Esophagus muscularis mucosa (tissue), 4 donors: Measurements from ENCODE around the gene SERPINB1.
"Not testable (repeated sequence)": the region's sequence is repeated elsewhere in the genome, so short reads cannot be mapped to it uniquely, and the experiment has no call there.

Source experiments
- EP300 ChIP-seq: sonication (generic); formaldehyde crosslinking; IDR thresholded peaks from one replicate; pipeline ENCODE4 v1.6.1; 2017; ENCODE audit warnings: antibody characterized with exemption
- POLR2AphosphoS5 ChIP-seq, 2 donors: sonication (generic); formaldehyde crosslinking; IDR thresholded peaks; one replicate each; pipeline ENCODE4 v1.6.1; 2017; ENCODE audit warnings: antibody characterized with exemption in 2 of 2
- TF ChIP-seq, protein P1 (sequence below), 3 experiments: fragments of 200-600 bp in 2 of 3; fragments of 450-650 bp in 1 of 3; sonication (generic) in 2 of 3; IDR thresholded peaks; one replicate each; pipeline ENCODE4 v1.5.1; 2017 to 2019; ENCODE audit warnings: antibody characterized with exemption in 3 of 3, mild to moderate bottlenecking in 2 of 3, moderate library complexity in 1 of 3

- TF ChIP-seq, protein P1, sequence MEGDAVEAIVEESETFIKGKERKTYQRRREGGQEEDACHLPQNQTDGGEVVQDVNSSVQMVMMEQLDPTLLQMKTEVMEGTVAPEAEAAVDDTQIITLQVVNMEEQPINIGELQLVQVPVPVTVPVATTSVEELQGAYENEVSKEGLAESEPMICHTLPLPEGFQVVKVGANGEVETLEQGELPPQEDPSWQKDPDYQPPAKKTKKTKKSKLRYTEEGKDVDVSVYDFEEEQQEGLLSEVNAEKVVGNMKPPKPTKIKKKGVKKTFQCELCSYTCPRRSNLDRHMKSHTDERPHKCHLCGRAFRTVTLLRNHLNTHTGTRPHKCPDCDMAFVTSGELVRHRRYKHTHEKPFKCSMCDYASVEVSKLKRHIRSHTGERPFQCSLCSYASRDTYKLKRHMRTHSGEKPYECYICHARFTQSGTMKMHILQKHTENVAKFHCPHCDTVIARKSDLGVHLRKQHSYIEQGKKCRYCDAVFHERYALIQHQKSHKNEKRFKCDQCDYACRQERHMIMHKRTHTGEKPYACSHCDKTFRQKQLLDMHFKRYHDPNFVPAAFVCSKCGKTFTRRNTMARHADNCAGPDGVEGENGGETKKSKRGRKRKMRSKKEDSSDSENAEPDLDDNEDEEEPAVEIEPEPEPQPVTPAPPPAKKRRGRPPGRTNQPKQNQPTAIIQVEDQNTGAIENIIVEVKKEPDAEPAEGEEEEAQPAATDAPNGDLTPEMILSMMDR (IDR thresholded peaks at IDR 0.05), result not testable (repeated sequence)
- not testable (repeated sequence) for TF ChIP-seq POLR2AphosphoS5 (IDR thresholded peaks at IDR 0.05); EP300
Observed at GRCh38 chr6:2801687-2802086, 40.0 kb downstream of the SERPINB1 start.
